Smooth muscle cell (in vitro differentiated cells): ENCODE data around the gene KRT78. TPM values are rescaled to one million over a fixed set of nuclear protein-coding genes. Genes with fewer than 3 reads are reported as not detected.

Source experiments
- DNase-seq: peaks from one replicate; lab custom pipeline; 2025; ENCODE audit not compliant: unreplicated experiment; lab: John Stamatoyannopoulos, UW
- H2AFZ ChIP-seq: fragments of 200-600 bp; sonication (generic); 2 replicates; pipeline ENCODE4 v1.6.0; 2016; ENCODE audit warnings: antibody characterized with exemption, low read depth, mild to moderate bottlenecking
- H3F3A ChIP-seq: fragments of 200-600 bp; sonication (generic); 2 replicates; pipeline ENCODE4 v1.6.0; 2017; ENCODE audit warnings: antibody characterized with exemption, low read depth
- H3K27ac ChIP-seq: fragments of 200-600 bp; sonication (generic); 2 replicates; pipeline ENCODE4 v1.5.1; 2016; ENCODE audit warnings: low read depth, mild to moderate bottlenecking
- H3K27me3 ChIP-seq: fragments of 200-600 bp; sonication (generic); 2 replicates; pipeline ENCODE4 v1.6.1; 2016; ENCODE audit warnings: low read depth, mild to moderate bottlenecking
- H3K36me3 ChIP-seq: fragments of 200-600 bp; sonication (generic); 2 replicates; pipeline ENCODE4 v1.5.1; 2016; ENCODE audit warnings: low read depth
- H3K4me1 ChIP-seq: fragments of 200-600 bp; sonication (generic); 2 replicates; pipeline ENCODE4 v1.5.1; 2016; ENCODE audit warnings: low read depth
- H3K4me2 ChIP-seq: fragments of 200-600 bp; sonication (generic); 2 replicates; pipeline ENCODE4 v1.6.0; 2016; ENCODE audit warnings: mild to moderate bottlenecking
- H3K4me3 ChIP-seq: fragments of 200-600 bp; sonication (generic); 2 replicates; pipeline ENCODE4 v1.5.1; 2016; ENCODE audit warnings: mild to moderate bottlenecking
- H3K79me2 ChIP-seq: fragments of 200-600 bp; sonication (generic); 2 replicates; pipeline ENCODE4 v1.6.0; 2016; ENCODE audit warnings: low read depth, mild to moderate bottlenecking
- H3K9ac ChIP-seq: fragments of 200-600 bp; sonication (generic); 2 replicates; pipeline ENCODE4 v1.6.0; 2016; ENCODE audit warnings: low read depth
- H3K9me3 ChIP-seq: fragments of 200-600 bp; sonication (generic); replicated peaks from 2 replicates; pipeline ENCODE4 v1.5.1; 2016; ENCODE audit warnings: low read depth
- H4K20me1 ChIP-seq: fragments of 200-600 bp; sonication (generic); 2 replicates; pipeline ENCODE4 v1.6.0; 2016; ENCODE audit warnings: low read depth
- WGBS: methylation state at CpG from one replicate; pipeline ENCODE4 v1.1.7; 2016; ENCODE audit warnings: low lambda C conversion rate; 5-methylcytosine and 5-hydroxymethylcytosine counted together
- polyA plus RNA-seq: library from polyadenylated mRNA; unstranded; fragments of >200 nt; fragmentation: Nextera tagmentation; extraction: Ambion mirVana; gene quantifications from 2 replicates; pipeline ENCODE4 v1.2.1, GENCODE V29; 2016
- total RNA-seq: library from RNA; depleted of rRNA; stranded (reverse); fragments of >200 nt; gene quantifications from 2 replicates; pipeline ENCODE4 v1.2.3, GENCODE V29; 2014
- TF ChIP-seq, protein P1 (sequence below): fragments of 200-600 bp; sonication (generic); IDR thresholded peaks from 2 replicates; pipeline ENCODE4 v1.5.1; 2017; ENCODE audit warnings: borderline replicate concordance, mild to moderate bottlenecking, antibody characterized with exemption; ENCODE audit not compliant: insufficient read depth, poor library complexity, severe bottlenecking

Gene KRT78
- total and polyA plus RNA-seq, 2 experiments from 2014 or later: 1.6 to 2.7 TPM

DNA sequence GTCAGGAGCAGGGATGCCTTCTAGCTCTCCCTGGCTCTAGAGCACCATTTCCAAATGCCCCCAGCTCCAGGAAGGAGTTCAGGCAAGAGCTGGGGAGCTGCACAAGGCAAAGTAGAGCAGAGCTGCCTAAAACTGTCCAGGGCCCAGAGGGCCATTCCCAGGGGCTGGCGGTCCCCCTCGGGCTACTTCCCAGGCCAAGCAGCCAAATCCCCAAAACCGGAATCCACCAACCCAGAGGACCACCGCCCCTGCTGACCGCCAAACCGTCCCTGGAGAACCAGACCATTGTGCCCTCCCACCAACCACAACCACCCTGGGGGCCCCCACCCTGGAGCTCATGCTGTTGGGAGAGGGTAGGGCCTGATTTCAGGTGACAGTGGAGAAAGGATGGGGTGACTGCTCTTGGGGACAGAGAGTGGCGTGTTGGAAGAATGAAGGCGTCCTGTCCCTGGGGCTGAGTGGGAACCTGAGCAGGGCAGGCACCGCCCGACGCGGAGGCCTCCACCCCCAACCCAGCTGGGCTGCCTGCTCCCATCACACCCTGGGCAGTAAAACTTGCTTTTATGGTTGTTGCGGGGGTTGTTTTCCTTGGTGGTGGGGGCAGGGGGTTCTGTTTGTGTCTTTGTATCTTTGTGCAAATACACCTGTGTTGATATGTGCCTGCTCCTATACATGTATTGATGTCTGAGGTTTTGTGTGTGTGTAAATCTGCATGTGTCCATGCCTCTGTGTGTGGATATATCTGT, 24.0 kb upstream of the KRT78 start:
- WGBS: 86% methylated on average over 13 of the region's 13 CpGs
- Histone ChIP-seq H3K27ac (peak overlapping the region; percentile 97), H3K4me1 (peaks cover 14% of the 10 kb centered on the region), H3K4me3 (no peak overlapping the region), H3K36me3 (no peaks in the 10 kb centered on the region), H3F3A (peaks cover 19% of the 10 kb centered on the region), H3K4me2 (peak overlapping the region; percentile 85), H2AFZ (no peak overlapping the region), H4K20me1 (no peaks in the 10 kb centered on the region), H3K9me3 (no peaks in the 10 kb centered on the region), H3K27me3 (no peaks in the 10 kb centered on the region), H3K79me2 (no peaks in the 10 kb centered on the region), H3K9ac (no peak overlapping the region)
- TF ChIP-seq, protein P1, sequence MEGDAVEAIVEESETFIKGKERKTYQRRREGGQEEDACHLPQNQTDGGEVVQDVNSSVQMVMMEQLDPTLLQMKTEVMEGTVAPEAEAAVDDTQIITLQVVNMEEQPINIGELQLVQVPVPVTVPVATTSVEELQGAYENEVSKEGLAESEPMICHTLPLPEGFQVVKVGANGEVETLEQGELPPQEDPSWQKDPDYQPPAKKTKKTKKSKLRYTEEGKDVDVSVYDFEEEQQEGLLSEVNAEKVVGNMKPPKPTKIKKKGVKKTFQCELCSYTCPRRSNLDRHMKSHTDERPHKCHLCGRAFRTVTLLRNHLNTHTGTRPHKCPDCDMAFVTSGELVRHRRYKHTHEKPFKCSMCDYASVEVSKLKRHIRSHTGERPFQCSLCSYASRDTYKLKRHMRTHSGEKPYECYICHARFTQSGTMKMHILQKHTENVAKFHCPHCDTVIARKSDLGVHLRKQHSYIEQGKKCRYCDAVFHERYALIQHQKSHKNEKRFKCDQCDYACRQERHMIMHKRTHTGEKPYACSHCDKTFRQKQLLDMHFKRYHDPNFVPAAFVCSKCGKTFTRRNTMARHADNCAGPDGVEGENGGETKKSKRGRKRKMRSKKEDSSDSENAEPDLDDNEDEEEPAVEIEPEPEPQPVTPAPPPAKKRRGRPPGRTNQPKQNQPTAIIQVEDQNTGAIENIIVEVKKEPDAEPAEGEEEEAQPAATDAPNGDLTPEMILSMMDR: no peak
- no peak for DNase-seq

DNA sequence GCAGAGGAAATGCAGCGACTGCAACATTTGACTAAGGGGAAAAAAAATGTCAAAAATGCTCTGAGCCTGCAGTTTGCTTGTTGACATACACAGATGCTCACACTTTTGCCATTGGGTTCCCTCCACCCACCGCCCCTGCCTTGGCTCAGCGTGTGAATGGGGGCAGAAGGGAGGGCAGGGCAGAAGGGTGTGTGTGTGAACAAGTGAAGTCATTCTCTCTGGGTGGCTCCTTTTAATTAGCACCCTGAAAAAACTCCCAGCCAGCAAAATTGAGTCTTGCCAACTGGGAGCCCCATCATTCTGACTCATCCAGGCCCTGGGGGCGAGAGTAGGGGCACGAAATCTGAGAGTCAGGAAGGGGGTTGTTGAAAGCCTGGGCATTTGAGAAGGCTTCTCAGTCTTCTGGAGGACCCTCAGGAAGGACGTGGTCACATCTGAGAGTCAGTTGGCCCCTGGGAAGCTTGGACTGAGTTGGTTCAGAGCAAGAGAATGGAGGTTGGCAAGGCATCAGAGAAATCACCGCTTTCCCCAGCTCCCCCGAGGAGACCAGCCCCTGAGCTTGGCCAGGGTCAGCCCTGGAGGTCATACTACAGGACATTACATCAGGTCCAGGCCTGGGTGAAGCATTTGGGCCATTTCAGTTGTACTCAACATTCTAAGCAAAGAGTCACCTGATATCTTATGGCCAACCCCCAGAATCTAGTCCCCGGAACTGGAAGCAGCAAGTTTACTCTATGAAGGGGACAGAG, 22.7 kb upstream of the KRT78 start:
- DNase-seq: no peak
- 42% methylated on average over 9 of the region's 9 CpGs for WGBS
- TF ChIP-seq, protein P1: no peak
- H3K4me1 ChIP-seq: peaks cover 14% of the 10 kb centered on the region
- no peaks in the 10 kb centered on the region for H3K79me2 ChIP-seq
- H3K27me3 ChIP-seq: no peaks in the 10 kb centered on the region
- peak overlapping the region; percentile 54 for H3K9ac ChIP-seq
- no peaks in the 10 kb centered on the region for H3K9me3 ChIP-seq
- no peaks in the 10 kb centered on the region for H4K20me1 ChIP-seq
- no peaks in the 10 kb centered on the region for H3K36me3 ChIP-seq
- H3K4me2 ChIP-seq: peak overlapping the region; percentile 58
- H3K4me3 ChIP-seq: no peak overlapping the region
- H2AFZ ChIP-seq: no peak overlapping the region
- H3K27ac ChIP-seq: peak overlapping the region; percentile 97
- H3F3A ChIP-seq: peaks cover 19% of the 10 kb centered on the region

DNA sequence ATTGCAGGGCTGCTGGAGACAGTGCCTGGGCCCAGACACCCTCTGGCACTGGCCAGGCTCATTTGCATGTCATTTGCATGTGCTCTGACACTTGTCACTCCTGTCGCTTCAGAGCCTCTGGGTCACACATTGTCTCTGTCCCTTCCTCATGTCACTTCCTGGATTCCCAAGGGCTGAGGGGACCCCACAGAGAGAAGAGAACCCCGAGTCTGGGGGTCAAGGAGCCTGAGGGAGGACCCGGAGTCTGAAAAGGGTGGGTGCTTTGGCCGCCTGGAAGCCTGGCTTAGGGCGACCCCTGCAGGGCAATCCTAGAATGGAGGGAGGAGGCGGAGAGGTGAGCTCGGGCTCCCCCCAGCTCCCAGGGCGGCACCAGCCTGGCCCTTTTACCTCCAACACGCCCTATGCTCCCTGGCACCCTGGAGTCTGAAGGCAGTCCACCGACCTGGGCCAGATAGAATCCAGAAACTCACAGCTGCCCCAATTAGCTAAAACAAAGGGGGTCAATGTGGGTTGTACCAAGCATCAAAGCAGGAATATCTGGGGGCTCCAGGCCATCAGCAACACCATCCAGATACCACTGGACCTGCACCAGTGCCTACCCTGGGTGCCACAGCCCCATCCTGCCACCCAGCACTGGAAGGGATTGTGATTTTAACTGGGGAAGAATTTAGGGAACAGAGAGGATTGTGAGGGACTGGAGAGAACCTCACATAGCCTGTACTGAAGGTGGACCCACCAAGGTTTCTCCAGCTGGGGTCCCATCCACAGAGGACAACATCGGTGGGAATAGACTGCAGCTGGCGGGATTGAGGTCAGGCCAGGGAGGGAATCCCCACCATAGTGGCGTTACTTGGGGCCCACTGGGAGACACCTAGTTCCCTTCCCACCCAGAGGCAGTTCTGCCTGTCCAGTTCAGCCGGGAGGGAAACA, 21.8 kb upstream of the KRT78 start:
- H3K79me2 ChIP-seq: no peaks in the 10 kb centered on the region
- peak overlapping the region; percentile 97 for H3K27ac ChIP-seq
- H3F3A ChIP-seq: peaks cover 16% of the 10 kb centered on the region
- H2AFZ ChIP-seq: no peak overlapping the region
- H3K4me2 ChIP-seq: peak overlapping the region; percentile 58
- H4K20me1 ChIP-seq: no peaks in the 10 kb centered on the region
- DNase-seq: peak; percentile 30
- H3K36me3 ChIP-seq: no peaks in the 10 kb centered on the region
- peaks cover 14% of the 10 kb centered on the region for H3K4me1 ChIP-seq
- no peaks in the 10 kb centered on the region for H3K27me3 ChIP-seq
- no peak overlapping the region for H3K4me3 ChIP-seq
- WGBS: 35% methylated on average over 14 of the region's 14 CpGs
- peak overlapping the region; percentile 13 for H3K9ac ChIP-seq
- TF ChIP-seq, protein P1: peak; percentile 78
- no peaks in the 10 kb centered on the region for H3K9me3 ChIP-seq
